GM19023 (cell line): Measurements from ENCODE around the gene CCDC152.
"Not testable (repeated sequence)": the region's sequence is repeated elsewhere in the genome, so short reads cannot be mapped to it uniquely, and the experiment has no call there.

Experiments
- ATAC-seq: cut with Tn5 transposase; IDR thresholded peaks from one replicate; pipeline ENCODE4 v1.9.1; 2021; ENCODE audit warnings: mild to moderate bottlenecking, moderate library complexity; ENCODE audit not compliant: unreplicated experiment

The CCDC152 gene

DNA sequence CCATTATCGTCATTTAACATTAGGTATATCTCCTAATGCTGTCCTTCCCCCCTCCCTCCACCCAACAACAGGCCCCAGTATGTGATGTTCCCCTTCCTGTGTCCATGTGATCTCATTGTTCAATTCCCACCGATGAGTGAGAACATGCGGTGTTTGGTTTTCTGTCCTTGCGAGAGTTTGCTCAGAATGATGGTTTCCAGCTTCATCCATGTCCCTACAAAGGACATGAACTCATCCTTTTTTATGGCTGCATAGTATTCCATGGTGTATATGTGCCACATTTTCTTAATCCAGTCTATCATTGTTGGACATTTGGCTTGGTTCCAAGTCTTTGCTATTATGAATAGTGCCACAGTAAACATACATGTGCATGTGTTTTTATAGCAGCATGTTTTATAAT is 87.8 kb downstream of the CCDC152 start:
- ATAC-seq: not testable (repeated sequence)

DNA sequence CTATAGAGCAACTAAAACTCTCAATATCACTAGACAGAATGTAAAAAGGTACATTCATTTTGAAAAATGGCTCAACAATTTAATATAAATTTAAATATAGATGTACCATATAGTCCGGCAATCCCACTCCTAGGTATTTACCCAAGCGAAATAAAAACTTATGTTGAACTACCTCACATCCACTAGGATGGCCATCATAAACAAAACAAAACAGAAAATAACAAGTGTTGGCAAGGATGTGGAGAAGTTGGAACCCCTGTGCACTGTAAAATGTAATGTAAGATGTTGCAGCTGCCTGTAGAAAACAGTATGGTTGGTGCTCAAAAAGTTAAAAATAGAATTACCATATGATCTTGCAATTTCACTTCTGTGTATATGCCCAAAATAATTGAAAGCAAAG is 91.9 kb downstream of the CCDC152 start:
- no peak for ATAC-seq

DNA sequence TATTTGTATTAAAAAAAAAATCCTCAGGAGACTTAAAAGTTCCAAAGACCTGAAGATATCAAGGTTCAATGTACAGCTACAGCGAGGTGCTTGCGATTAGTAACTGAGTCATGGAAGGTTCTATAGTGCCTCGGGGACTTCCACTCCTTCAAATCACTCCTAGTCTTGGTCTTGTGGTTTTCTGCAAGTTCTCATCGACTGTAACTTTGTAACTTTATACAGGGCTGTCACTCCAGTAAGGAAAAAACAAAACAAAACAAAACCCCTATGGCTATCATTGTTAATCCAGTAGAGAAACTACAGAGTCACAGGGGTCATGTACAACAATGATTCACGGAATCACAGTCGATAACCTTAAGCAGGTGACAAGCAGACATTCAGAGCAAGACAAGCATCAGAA is 94.9 kb downstream of the CCDC152 start:
- ATAC-seq: no peak
